HUDEP-2 (cell line): ENCODE measurements around the gene EVI2A.
A peak's percentile ranks its signal among the peaks of the same experiment; 100 is the strongest.
"Not testable (repeated sequence)": the region's sequence is repeated elsewhere in the genome, so short reads cannot be mapped to it uniquely, and the experiment has no call there.

Experiments used
- DNase-seq, 76 experiments: peaks; one replicate each; lab custom pipeline; 2025; ENCODE audit not compliant: unreplicated experiment in 76 of 76; lab: John Stamatoyannopoulos, UW

The EVI2A gene

DNA sequence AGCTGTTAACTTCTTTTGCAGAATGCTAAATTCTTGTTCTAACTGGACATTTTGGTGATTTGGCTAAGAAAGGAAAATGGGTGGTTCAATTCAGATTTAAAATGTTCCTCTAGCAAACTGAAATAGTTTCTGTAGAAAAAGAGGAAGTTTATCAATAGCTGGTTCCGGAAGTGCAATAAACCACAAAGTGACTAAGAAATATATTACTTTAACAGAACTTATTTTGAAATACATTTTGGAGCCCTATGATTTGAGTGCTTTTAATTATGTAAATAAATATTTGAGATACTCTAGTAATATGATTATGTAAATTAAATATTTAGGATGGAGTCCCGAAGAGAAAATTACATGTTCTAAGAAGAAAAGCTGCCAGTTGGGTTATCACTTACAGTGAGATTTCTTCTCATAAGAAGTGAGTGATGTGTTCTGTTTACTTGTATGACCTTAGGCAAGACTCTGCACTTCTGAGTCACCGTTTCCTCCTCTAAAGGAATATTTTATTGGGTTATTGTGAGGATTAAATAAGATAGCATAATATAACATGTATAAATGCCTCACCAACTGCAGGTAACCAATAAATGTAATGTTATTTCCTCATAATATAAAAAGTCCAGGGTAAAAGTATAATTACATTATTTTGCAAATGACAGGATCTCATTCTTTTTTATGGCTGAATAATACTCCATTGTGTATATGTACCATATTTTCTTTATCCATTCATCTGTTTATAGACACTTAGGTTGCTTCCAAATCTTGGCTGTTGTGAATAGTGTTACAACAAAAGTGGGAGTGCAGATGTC lies 7.2 kb downstream of the EVI2A start, which contains the start of gene EVI2B:
EVI2B (minus strand) TSS at position 73 of the 800 bp plus-strand sequence. CDS start 8,445 bp downstream, outside the sequence.
- peak in 11 of 76 experiments; percentile 12 to 53 (median 39) for DNase-seq

DNA sequence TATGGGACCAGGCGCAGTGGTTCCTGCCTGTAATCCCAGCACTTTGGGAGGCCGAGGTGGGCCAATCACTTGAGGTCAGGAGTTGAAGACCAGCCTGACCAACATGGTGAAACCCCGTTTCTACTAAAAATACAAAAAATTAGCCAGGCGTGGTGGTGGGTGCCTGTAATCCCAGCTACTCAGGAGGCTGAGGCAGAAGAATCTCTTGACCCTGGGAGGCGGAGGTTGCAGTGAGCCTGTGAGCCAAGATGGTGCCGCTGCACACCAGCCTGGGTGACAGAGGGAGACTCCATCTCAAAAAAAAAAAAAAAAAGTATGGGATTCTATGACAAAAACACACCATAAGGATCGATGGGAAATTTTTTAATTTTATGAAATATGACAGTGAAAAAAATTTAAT lies 9.2 kb downstream of the EVI2A start:
- DNase-seq: not testable (repeated sequence)

DNA sequence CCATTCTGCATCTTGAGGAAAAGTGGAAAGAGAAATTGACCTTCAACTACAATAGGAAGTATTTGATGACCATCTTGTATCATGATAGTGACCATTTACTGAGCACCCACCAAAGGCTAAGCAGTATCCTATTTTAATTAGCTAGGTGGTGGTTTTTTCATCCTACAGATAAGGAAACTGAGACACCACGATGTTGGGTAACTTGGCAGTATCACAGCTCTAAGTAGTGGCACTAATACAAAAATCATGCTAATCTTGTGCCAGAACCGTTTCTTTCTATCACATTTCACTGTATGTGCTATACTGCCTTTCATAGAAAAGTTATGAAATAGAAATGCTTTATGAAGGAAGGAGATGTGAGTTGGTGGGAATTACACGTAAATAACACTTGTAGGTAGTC lies 9.9 kb downstream of the EVI2A start:
- no peak for DNase-seq

DNA sequence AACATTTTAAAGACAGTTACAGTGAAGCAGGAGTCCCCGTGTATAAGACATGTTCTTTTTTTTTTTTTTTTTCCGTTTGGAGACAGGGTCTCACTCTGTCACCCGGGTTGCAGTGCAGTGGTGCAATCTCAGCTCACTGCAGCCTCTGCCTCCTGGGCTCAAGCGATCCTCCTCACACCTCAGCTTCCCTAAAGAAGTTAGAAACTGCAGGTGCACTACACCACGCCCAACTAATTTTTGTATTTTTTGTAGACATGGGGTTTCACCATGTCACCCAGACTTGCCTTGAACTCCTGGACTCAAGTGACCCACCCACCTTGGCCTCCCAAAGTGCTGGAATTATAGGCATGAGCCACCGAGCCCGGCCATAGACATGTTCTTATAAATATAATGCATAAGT lies 10.5 kb downstream of the EVI2A start:
- no peak for DNase-seq

DNA sequence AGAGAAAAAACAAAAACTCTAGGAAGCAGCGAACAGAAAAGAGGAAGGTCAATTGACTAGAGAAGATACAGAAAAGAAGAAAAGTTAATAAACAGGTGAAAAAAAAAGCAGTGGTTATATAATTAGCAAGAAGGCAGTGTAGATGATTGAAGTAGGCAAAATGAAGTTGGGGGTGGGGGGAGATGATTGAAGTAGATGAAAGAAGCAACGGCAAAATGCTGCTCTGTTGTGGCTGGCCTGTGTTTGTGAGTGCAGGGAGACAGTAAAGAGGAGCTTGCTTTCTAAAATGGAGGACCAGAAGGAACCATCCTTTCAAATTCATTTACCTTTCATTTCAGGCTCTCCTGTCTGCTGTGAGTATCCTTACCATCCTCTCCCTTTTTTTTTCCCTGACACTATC lies 11.2 kb downstream of the EVI2A start:
- no peak for DNase-seq

DNA sequence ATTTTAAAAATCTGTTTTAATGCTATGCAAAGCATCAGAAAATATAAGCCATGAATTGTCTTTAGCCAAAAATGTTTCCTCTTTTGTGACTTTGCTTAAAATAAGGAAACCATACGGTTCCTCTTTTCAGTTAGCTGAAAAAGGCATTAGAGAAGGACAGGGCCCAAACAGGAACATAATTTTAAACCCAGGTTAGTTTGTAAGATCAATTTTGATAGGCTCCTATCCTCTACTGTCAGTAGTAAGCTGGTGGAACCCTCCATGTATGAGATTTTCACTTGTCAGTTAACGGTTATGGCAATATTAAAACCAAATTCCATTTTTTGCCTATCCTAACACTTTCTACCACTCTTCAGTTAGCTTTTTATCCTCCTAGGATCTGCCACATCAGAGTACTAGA lies 11.9 kb downstream of the EVI2A start:
- no peak for DNase-seq

DNA sequence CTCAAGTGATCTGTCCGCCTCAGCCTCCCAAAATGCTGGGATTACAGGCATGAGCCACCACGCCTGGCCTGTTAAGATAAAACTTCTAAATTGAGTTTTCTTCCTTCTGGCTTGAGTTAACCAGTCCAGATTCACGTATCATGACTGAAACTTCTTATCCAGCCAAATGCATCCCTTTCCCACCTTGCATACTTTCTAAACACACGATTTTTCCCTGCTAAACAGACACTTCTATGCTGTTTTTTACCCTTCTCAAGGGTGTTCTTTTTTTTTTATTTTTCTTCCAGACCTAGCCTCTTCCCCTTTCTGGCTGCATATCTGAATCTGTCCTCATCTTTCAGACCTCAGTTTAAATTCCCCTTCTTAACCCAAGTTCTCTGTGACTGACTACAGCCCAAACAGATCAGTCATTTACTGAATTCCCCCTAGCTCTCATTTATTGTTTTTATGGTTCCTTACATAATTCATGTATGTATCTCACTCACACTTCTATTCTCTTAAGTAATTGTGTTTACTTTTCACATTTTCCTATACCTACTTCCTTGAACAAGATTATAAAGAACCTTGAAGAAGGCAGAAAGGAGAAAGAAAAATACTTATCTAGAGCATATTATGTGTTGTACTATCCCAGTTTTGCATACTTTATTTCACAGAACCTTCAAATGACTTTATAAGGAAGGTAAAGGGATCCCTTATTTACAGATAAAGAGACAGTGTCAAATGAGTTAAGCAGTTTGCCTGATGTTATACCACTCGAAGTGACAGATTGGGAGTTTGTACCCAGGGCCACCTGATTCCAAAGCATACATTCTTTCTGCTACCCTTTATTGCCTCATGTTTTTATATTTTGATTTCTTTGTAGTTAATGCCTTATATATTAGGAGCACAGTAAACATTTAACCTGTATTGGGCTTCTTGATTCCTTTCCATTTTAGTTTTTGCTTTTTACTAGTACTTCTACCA lies 12.8 kb downstream of the EVI2A start:
- DNase-seq: no peak

DNA sequence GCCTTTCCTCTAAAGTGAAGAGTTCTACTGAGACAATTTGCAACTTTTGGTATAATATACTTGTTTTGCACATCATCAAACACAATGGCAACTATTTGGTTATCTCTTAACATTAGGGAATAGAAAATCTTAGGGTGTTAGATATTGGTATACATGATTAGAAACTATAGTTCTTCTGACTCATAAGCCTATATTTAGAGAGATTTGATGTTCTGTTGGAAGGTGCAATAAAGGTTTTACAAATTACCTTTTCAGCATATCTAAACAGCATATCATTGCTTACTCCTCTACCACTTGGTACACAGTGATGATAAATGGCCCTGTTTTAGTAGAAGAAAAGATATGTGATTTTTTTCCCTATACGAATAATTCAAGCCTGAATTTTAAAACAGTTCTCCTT lies 13.8 kb downstream of the EVI2A start:
- DNase-seq: no peak

DNA sequence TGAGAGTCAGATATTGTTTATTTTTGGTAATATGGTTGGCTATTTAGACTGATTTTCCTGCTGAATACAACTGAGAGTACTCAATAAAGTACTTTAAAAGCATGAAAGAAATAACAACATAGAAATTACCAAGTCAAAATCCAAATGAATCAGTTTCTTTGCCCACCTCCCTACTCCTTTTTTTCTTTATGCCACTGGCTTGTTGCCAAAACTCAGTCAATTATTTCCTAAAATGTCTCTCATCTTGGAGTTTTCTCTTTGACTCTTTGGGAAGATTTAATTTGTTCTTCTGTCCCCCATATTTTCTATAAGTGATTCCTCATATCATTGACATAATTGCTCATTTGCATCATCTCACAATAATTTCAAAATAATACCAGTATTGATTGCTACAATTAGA lies 21.8 kb downstream of the EVI2A start:
- DNase-seq: no peak

DNA sequence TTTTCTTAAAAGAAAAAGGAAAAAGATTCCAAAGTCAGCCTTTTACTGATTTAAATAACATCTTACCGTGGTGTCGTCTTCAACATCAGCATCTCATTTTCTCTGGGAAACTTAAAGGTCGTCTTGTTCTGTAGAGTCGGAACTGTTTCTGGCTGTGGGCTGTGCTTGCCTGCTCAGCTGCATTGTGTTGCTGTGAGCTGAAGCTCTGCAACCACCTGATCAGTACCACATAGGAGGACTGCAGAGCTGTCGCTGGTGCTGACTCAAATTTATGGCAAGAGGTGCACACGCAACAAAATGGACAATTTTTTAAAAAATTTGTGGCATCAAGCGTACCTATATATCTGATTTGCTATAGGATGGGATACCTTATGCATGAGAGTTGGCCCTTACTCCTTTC lies 24.3 kb downstream of the EVI2A start, which contains the start of gene OMG:
OMG (minus strand) TSS at position 150 of the 400 bp plus-strand sequence. CDS start 908 bp downstream, outside the sequence.
- no peak for DNase-seq

DNA sequence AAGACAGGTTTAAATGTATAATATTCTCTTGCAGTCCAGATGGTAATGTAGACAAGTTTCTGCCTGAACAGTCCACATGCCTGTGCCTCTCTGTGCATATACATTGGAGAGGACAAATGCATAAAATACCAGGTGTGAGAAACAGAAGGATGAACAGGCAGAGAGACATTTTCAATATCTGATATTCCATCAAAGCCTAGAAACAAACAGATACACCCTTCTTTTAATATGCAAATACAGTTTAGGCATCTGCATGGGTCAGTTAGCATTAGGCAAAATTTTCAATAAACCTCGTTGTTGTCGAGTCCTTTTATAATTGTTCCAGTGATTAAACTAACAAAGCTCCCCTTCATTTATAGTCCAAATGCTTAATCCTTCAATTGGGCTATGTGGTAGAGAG lies 25.3 kb downstream of the EVI2A start:
- DNase-seq: no peak

DNA sequence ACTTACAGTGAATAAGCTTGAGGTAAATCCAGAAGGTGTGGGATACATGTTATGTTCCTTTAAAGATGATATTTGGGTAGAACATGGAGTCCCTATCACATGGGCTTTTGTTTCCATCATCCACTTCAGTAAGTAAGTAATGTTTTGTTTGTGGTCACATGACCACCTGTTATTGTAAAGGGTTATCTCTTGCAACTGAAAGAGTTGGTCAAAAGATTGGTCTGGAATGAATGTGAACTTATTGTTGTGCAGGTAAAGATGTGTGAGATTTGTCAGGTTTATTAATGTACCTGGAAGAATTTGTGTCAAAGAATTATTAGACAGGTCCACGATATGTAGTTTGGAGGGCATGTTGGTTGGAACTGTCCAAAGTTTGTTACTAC lies 25.9 kb downstream of the EVI2A start:
- DNase-seq: no peak

DNA sequence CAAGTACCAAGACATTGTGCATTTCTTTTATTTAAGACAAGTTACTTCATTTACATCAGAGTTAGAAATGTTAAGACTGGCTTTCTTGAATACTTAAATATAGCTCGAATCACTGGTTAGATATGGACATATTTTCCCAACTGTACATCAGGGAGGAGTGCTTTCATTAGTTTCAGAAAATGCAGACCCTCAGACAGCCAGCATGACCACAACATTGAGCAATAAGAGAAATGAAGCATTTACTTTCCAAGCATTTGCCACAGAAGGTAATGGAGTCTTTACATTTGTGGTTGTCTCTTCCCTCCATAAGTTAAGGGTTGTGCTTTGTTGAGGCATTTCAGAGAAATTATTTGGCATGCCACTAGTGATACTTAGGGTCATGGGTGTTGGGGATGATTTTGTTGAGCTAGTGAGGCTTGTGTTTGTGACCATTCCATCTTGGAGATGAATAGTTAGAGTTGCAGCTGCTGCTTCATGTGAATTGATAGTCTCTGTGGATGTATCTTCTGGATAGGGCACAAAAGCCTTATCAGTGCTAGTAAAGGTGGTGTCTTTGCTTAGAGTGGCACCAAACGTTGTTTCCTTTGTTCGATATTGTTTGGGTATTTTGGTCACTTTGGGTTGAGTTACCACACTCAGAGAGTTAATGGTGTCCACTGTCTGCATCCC lies 26.5 kb downstream of the EVI2A start:
- DNase-seq: no peak

DNA sequence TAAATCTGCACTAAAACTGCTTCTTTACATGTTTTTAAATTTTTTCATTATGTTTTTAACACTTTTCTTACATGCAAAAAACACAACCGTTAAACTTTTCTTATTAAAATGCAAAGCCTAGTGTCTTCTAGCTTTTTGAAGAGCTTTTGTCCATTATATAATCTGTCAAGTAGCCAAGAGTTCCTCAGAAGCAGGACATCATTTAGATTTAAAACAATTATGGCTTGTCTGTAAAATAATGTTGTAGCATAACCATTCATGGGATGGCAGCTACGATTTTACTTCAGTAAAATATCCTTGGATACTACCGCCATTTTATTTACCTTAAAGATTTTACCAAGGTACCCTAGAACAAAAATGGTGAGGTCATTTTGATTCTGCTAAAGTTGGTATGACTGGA lies 27.2 kb downstream of the EVI2A start:
- DNase-seq: no peak

DNA sequence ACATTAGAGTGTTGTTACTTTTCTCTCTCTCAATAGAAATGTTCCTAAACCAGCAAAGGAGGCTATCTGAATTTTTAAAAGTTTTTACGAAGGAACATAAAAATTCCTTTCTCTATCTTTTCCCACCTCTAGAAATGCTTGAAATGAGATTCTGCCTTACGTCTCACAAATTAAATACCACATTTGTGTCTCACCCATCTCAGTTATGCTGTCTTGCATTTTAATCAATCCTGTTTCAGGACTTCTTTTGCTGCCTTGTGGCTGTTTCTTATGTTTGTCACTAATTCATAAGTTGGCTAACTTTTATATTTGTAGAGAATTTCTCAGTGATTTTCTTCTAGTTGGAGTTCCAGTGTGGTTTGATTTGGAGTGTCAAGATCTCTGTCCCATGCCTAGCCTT lies 27.8 kb downstream of the EVI2A start:
- no peak for DNase-seq

DNA sequence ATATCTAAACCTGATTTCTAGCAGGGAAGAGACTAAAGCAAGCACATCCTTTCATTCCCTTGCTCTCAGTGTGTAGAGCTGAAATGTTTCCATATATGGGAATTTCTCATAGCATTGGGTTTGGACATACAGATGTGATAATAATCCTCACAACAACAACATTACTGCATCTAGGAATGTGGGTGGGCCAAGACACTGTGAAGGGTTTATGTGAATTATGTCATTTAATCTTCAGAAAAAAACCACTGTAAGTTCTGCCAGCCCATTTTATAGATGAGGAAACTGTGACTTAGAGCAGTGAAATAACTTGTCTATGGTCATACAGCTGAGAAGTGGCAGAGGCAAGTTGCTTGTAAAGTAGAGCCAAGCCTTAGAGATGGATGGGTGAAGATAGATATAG lies 29.6 kb downstream of the EVI2A start:
- DNase-seq: no peak

DNA sequence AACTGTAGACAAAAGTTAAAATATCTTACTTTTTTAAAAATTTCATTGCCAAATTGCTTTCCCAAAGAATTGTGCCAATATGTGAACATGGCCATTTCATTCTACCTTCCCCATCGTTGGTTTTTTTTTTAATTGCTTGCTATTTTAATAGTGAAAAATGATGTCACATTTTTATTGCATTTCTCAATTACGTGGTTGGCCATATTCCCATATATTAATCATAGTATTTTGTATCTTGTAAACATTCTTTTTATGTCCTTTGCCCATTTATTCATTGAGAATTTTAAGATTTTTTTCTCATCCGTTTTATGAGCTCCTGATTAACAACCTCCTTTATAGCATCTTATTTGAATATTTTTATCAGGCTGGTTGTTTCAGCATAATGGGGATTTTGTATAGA lies 31.6 kb downstream of the EVI2A start:
- no peak for DNase-seq

DNA sequence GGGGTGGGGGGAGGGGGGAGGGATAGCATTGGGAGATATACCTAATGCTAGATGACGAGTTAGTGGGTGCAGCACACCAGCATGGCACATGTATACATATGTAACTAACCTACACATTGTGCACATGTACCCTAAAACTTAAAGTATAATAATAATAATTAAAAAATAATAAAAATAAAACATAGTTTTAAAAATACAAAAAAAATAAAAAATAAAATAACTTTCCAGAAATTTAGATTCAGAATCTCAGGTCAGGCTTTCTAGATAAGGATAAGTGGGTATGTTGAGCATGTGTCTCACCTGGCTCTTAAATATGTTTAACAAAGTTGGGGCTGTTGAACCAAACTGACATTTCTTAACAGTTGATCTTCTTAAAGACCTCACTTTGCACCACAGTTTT lies 33.5 kb downstream of the EVI2A start:
- DNase-seq: not testable (repeated sequence)

DNA sequence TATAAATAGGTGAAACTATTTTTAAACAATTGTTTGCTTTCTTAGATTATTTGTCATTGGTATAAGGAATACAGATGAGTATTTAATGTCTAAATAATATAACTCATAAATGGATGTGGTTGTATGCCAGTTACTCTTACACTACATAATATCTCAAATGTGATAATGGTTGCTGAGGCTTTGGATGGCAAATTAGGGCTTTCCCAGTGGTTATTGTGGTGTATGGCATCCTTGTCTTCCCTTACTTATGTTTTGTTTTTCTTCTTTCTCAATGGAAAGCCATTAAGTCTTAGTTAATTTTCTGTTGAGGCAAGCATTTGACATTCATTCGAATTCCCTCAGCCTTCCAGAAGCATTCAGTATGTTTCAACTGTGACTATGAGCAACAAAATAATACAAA lies 34.8 kb downstream of the EVI2A start:
- no peak for DNase-seq

DNA sequence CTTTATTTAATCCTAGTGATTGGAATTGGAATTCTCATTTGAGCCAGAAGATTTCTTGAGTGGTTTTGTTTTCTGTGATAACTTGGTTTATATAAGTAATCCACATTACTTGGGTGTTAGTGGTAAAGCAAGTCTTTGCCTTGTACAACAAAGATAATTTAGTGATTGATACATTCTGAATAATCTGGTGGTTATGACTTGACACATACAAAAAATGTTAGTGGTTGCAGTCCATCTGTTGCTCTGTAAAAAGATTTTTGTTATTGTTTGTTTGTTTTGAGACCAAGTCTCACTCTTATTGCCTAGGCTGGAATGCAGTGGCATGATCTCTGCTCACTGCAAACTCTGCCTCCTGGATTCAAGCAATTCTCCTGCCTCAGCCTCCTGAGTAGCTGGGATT lies 37.6 kb downstream of the EVI2A start:
- no peak for DNase-seq

DNA sequence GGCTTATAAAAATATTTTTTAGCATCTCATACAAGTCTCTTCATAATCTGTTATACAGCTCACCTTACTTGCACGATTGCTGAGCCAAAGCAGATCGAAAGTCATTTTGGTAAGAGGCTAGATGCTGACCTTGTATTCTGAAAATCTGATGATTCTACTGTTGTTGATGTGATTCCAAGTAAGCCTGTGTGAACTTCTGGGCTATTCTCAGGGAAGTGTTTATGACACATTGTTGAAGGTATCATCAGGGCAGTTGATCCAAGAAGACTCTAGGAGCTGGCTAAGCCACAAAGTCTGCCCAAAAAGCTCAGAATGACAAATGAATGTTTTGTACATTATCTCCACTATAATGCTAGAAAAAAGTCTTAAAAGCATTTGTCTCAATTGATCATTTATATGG lies 40.4 kb downstream of the EVI2A start:
- DNase-seq: no peak
